Skeletal muscle tissue (tissue), 4 donors: ENCODE data around the gene MYH11. TPM values are rescaled to one million over a fixed set of nuclear protein-coding genes. Genes with fewer than 3 reads are reported as not detected.
"Not testable (repeated sequence)": the region's sequence is repeated elsewhere in the genome, so short reads cannot be mapped to it uniquely, and the experiment has no call there.

Experiments used
- H3K27ac ChIP-seq: one replicate; pipeline ENCODE4 v1.7.0; 2013; ENCODE audit warnings: mild to moderate bottlenecking, low read depth, low read length, inconsistent platforms
- H3K27me3 ChIP-seq, 3 donors: one replicate each; pipeline ENCODE4 v1.7.0; 2013; ENCODE audit warnings: low read length in 3 of 3; ENCODE audit not compliant: control insufficient read depth in 3 of 3, insufficient read depth in 3 of 3
- H3K36me3 ChIP-seq, 3 donors: one replicate each; pipeline ENCODE4 v1.7.0; 2013; ENCODE audit warnings: low read length in 3 of 3; ENCODE audit not compliant: control insufficient read depth in 3 of 3, insufficient read depth in 3 of 3
- H3K4me1 ChIP-seq, 3 donors: one replicate each; pipeline ENCODE4 v1.7.0; 2013; ENCODE audit warnings: low read length in 3 of 3, mild to moderate bottlenecking in 3 of 3; ENCODE audit not compliant: control insufficient read depth in 3 of 3, insufficient read depth in 3 of 3
- H3K4me3 ChIP-seq, 3 donors: one replicate each; pipeline ENCODE4 v1.7.0; 2013; ENCODE audit warnings: low read length in 3 of 3
- H3K9ac ChIP-seq, 3 donors: one replicate each; pipeline ENCODE4 v1.7.0; 2013; ENCODE audit warnings: low read length in 3 of 3, mild to moderate bottlenecking in 3 of 3, moderate library complexity in 2 of 3, low read depth in 1 of 3
- H3K9me3 ChIP-seq, 3 donors: one replicate each; pipeline ENCODE4 v1.7.0; 2013; ENCODE audit warnings: low read length in 3 of 3; ENCODE audit not compliant: control insufficient read depth in 3 of 3
- total RNA-seq: library from RNA; depleted of rRNA; stranded (reverse); fragments of >200 nt; gene quantifications from one replicate; pipeline ENCODE4 v1.2.3, GENCODE V29; 2014
- donor health status: Osteomylitis.

MYH11 gene
- total RNA-seq, 1 donor from 2014 or later = 23.0 TPM

GRCh38 chr16:15816228-15816627 lies 40.6 kb downstream of the MYH11 start:
- H3K9ac ChIP-seq = no peak overlapping the region
- H3K27ac ChIP-seq = no peak overlapping the region
- no peak overlapping the region for H3K4me3 ChIP-seq
- H3K36me3 ChIP-seq = no peaks in the 10 kb centered on the region
- H3K9me3 ChIP-seq = peaks cover 0 to 2% (median 0%) of the 10 kb centered on the region in 3 donors
- H3K27me3 ChIP-seq = no peaks in the 10 kb centered on the region
- H3K4me1 ChIP-seq = peaks cover 0 to 13% (median 7%) of the 10 kb centered on the region in 3 donors

- Histone ChIP-seq H3K4me1 (peaks cover 0 to 14% (median 13%) of the 10 kb centered on the region in 3 donors), H3K4me3 (peak overlapping the region in 1 of 3 donors; percentile 49), H3K27ac (peak overlapping the region; percentile 31)
- H3K9ac ChIP-seq, H3K9me3 ChIP-seq, H3K36me3 ChIP-seq, H3K27me3 ChIP-seq: not testable (repeated sequence)
These were observed 44.5 kb downstream of the MYH11 start for GRCh38 chr16:15812401-15812750.

GRCh38 chr16:15811481-15812400 lies 45.1 kb downstream of the MYH11 start:
- H3K9me3 ChIP-seq = peaks cover 0 to 2% (median 0%) of the 10 kb centered on the region in 3 donors
- H3K9ac ChIP-seq = peak overlapping the region in 1 of 3 donors; percentile 69
- H3K4me3 ChIP-seq = peak overlapping the region in 1 of 3 donors; percentile 49
- H3K4me1 ChIP-seq = peaks cover 0 to 14% (median 13%) of the 10 kb centered on the region in 3 donors
- H3K27me3 ChIP-seq = peaks cover 0 to 9% (median 0%) of the 10 kb centered on the region in 3 donors
- H3K27ac ChIP-seq = peak overlapping the region; percentile 31
- no peaks in the 10 kb centered on the region for H3K36me3 ChIP-seq

GRCh38 chr16:15810949-15811348 lies 45.9 kb downstream of the MYH11 start:
- Histone ChIP-seq H3K4me1 (peaks cover 0 to 14% (median 13%) of the 10 kb centered on the region in 3 donors), H3K36me3 (no peaks in the 10 kb centered on the region), H3K9me3 (peaks cover 0 to 2% (median 0%) of the 10 kb centered on the region in 3 donors), H3K4me3 (no peak overlapping the region), H3K27ac (peak overlapping the region; percentile 31), H3K27me3 (peaks cover 0 to 9% (median 0%) of the 10 kb centered on the region in 3 donors), H3K9ac (no peak overlapping the region)

- Histone ChIP-seq H3K4me3 (no peak overlapping the region), H3K9ac (no peak overlapping the region), H3K27me3 (peaks cover 0 to 9% (median 0%) of the 10 kb centered on the region in 3 donors), H3K36me3 (no peaks in the 10 kb centered on the region), H3K4me1 (peaks cover 0 to 14% (median 13%) of the 10 kb centered on the region in 3 donors), H3K9me3 (no peaks in the 10 kb centered on the region), H3K27ac (peak overlapping the region; percentile 31)
These were observed 46.4 kb downstream of the MYH11 start for GRCh38 chr16:15810411-15810810.

- not testable (repeated sequence) for H3K4me3 ChIP-seq, H3K36me3 ChIP-seq, H3K27ac ChIP-seq, H3K9me3 ChIP-seq, H3K9ac ChIP-seq, H3K27me3 ChIP-seq
- H3K4me1 ChIP-seq = peaks cover 0 to 14% (median 13%) of the 10 kb centered on the region in 3 donors
These were observed 47.5 kb downstream of the MYH11 start for GRCh38 chr16:15809297-15809696.

GRCh38 chr16:15808071-15808470 lies 48.8 kb downstream of the MYH11 start:
- no peaks in the 10 kb centered on the region for H3K36me3 ChIP-seq
- H3K9me3 ChIP-seq = no peaks in the 10 kb centered on the region
- H3K27ac ChIP-seq = peak overlapping the region; percentile 18
- H3K4me3 ChIP-seq = no peak overlapping the region
- H3K9ac ChIP-seq = no peak overlapping the region
- H3K27me3 ChIP-seq = peaks cover 0 to 9% (median 0%) of the 10 kb centered on the region in 3 donors
- H3K4me1 ChIP-seq = peaks cover 0 to 14% (median 13%) of the 10 kb centered on the region in 3 donors

- no peak overlapping the region for H3K4me3 ChIP-seq
- H3K9ac ChIP-seq = peak overlapping the region in 1 of 3 donors; percentile 25
- H3K27me3 ChIP-seq = peaks cover 0 to 9% (median 0%) of the 10 kb centered on the region in 3 donors
- peaks cover 0 to 14% (median 13%) of the 10 kb centered on the region in 3 donors for H3K4me1 ChIP-seq
- no peaks in the 10 kb centered on the region for H3K9me3 ChIP-seq
- H3K36me3 ChIP-seq = no peaks in the 10 kb centered on the region
- H3K27ac ChIP-seq = no peak overlapping the region
These were observed 49.2 kb downstream of the MYH11 start for GRCh38 chr16:15807603-15808009.

GRCh38 chr16:15803618-15804017 lies 53.2 kb downstream of the MYH11 start:
- Histone ChIP-seq H3K27me3 (peaks cover 0 to 9% (median 0%) of the 10 kb centered on the region in 3 donors), H3K9ac (no peak overlapping the region), H3K4me1 (no peaks in the 10 kb centered on the region), H3K36me3 (no peaks in the 10 kb centered on the region), H3K4me3 (no peak overlapping the region), H3K27ac (no peak overlapping the region), H3K9me3 (no peaks in the 10 kb centered on the region)

GRCh38 chr16:15799851-15800495 lies 56.9 kb downstream of the MYH11 start:
- Histone ChIP-seq H3K36me3 (no peaks in the 10 kb centered on the region), H3K9me3 (peaks cover 0 to 5% (median 0%) of the 10 kb centered on the region in 3 donors), H3K4me3 (no peak overlapping the region), H3K27ac (no peak overlapping the region), H3K9ac (no peak overlapping the region), H3K27me3 (no peaks in the 10 kb centered on the region), H3K4me1 (no peaks in the 10 kb centered on the region)
